Prostate gland (tissue), 2 donors: Measurements from ENCODE around the gene CRYGD. TPM values are rescaled to one million over a fixed set of nuclear protein-coding genes. Genes with fewer than 3 reads are reported as not detected.

Source experiments
- DNase-seq: peaks from one replicate; pipeline ENCODE4 v3.0.0-alpha.2; 2019; ENCODE audit warnings: low spot score
- H3K27ac ChIP-seq, 2 donors: fragments of 200-600 bp; sonication (generic); 2 replicates each; pipeline ENCODE4 v1.5.1; 2017 to 2019
- H3K27me3 ChIP-seq: fragments of 200-600 bp; sonication (generic); replicated peaks from 2 replicates; pipeline ENCODE4 v1.5.1; 2019; ENCODE audit not compliant: insufficient read depth
- H3K36me3 ChIP-seq, 2 donors: fragments of 200-600 bp; sonication (generic); 1 replicate in 1 of 2; 2 replicates in 1 of 2; pipeline versions ENCODE4 v1.5.1 to v1.8.1; 2017 to 2019
- H3K4me1 ChIP-seq: fragments of 200-600 bp; sonication (generic); replicated peaks from 2 replicates; pipeline ENCODE4 v1.5.1; 2019
- H3K4me3 ChIP-seq, 2 donors: fragments of 200-600 bp; sonication (generic); 2 replicates each; pipeline ENCODE4 v1.5.1; 2017 to 2019
- H3K9me3 ChIP-seq: fragments of 200-600 bp; sonication (generic); 2 replicates; pipeline ENCODE4 v1.5.1; 2017
- CTCF ChIP-seq, 4 experiments: fragments of 200-600 bp in 2 of 4; fragments of 450-650 bp in 2 of 4; sonication (generic) in 2 of 4; IDR thresholded peaks; 1 replicate in 3 of 4; 2 replicates in 1 of 4; pipeline ENCODE4 v1.5.1; 2016 to 2019; ENCODE audit warnings: antibody characterized with exemption in 4 of 4, mild to moderate bottlenecking in 2 of 4, moderate library complexity in 2 of 4
- POLR2A ChIP-seq: fragments of 450-650 bp; IDR thresholded peaks from one replicate; pipeline ENCODE4 v1.6.1; 2016; ENCODE audit warnings: antibody characterized with exemption, mild to moderate bottlenecking
- POLR2AphosphoS5 ChIP-seq: sonication (generic); formaldehyde crosslinking; IDR thresholded peaks from one replicate; pipeline ENCODE4 v1.6.1; 2017; ENCODE audit warnings: antibody characterized with exemption
- WGBS: methylation state at CpG from one replicate; pipeline ENCODE4 v1.1.5; 2018; 5-methylcytosine and 5-hydroxymethylcytosine counted together
- intact Hi-C: fragments of 100-400 bp; cut with DNase I; formaldehyde crosslinking; loops from one replicate; pipeline ENCODE4 v1.14.2; 2022
- total RNA-seq, 2 donors: library from RNA; depleted of rRNA; stranded (reverse); fragments of >200 nt; gene quantifications; one replicate each; pipeline ENCODE4 v1.1.0, GENCODE V29; 2016

The CRYGD gene
- total RNA-seq, 2 donors from 2014 or later: not detected

- no peak for TF ChIP-seq POLR2AphosphoS5
- TF ChIP-seq POLR2A: no peak
- no peak for TF ChIP-seq CTCF (IDR thresholded peaks at IDR 0.05)
- intact Hi-C loops: no loop called here
- no peak overlapping the region for H3K27ac ChIP-seq
- H3K36me3 ChIP-seq: no peaks in the 10 kb centered on the region
- DNase-seq: no peak
- no peaks in the 10 kb centered on the region for H3K9me3 ChIP-seq
- H3K27me3 ChIP-seq: no peaks in the 10 kb centered on the region
- no peak overlapping the region for H3K4me3 ChIP-seq
- no peaks in the 10 kb centered on the region for H3K4me1 ChIP-seq
These were observed 28.8 kb upstream of the CRYGD start for GRCh38 chr2:208153156-208153555.

GRCh38 chr2:208150956-208151355 lies 26.6 kb upstream of the CRYGD start:
- Histone ChIP-seq H3K27ac (no peak overlapping the region), H3K4me3 (no peak overlapping the region), H3K36me3 (no peaks in the 10 kb centered on the region), H3K9me3 (no peaks in the 10 kb centered on the region), H3K4me1 (no peaks in the 10 kb centered on the region), H3K27me3 (no peaks in the 10 kb centered on the region)
- no peak for DNase-seq
- no peak for TF ChIP-seq POLR2A
- TF ChIP-seq CTCF (IDR thresholded peaks at IDR 0.05): no peak
- no peak for TF ChIP-seq POLR2AphosphoS5
- intact Hi-C loops: no loop called here
- WGBS: 100% methylated on average over 1 of the region's 1 CpG

- TF ChIP-seq POLR2A: no peak
- TF ChIP-seq POLR2AphosphoS5: no peak
- TF ChIP-seq CTCF (IDR thresholded peaks at IDR 0.05): no peak
- Histone ChIP-seq H3K4me1 (no peaks in the 10 kb centered on the region), H3K27ac (no peak overlapping the region), H3K27me3 (no peaks in the 10 kb centered on the region), H3K36me3 (no peaks in the 10 kb centered on the region), H3K9me3 (no peaks in the 10 kb centered on the region), H3K4me3 (no peak overlapping the region)
- DNase-seq: no peak
- intact Hi-C loops: no loop called here
These were observed 25.8 kb upstream of the CRYGD start for GRCh38 chr2:208150094-208150493.

- no peaks in the 10 kb centered on the region for H3K4me1 ChIP-seq
- no peak overlapping the region for H3K27ac ChIP-seq
- 80% methylated on average over 2 of the region's 2 CpGs for WGBS
- H3K9me3 ChIP-seq: no peaks in the 10 kb centered on the region
- TF ChIP-seq POLR2A: no peak
- no peak for TF ChIP-seq CTCF (IDR thresholded peaks at IDR 0.05)
- no peaks in the 10 kb centered on the region for H3K36me3 ChIP-seq
- H3K27me3 ChIP-seq: no peaks in the 10 kb centered on the region
- intact Hi-C loops: no loop called here
- H3K4me3 ChIP-seq: no peak overlapping the region
- DNase-seq: no peak
These were observed 24.5 kb upstream of the CRYGD start for GRCh38 chr2:208148803-208149202.

- no peak for DNase-seq
- H3K27ac ChIP-seq: no peak overlapping the region
- WGBS: 73% methylated on average over 3 of the region's 3 CpGs
- no peaks in the 10 kb centered on the region for H3K27me3 ChIP-seq
- no peaks in the 10 kb centered on the region for H3K9me3 ChIP-seq
- TF ChIP-seq POLR2AphosphoS5 (no peak), CTCF (IDR thresholded peaks at IDR 0.05) (no peak), POLR2A (no peak)
- H3K36me3 ChIP-seq: no peaks in the 10 kb centered on the region
- intact Hi-C loops: no loop called here
- no peaks in the 10 kb centered on the region for H3K4me1 ChIP-seq
- no peak overlapping the region for H3K4me3 ChIP-seq
These were observed 23.4 kb upstream of the CRYGD start for GRCh38 chr2:208147759-208148158.
